Measurements from ENCODE around the gene LIN37. TPM values are rescaled to one million over a fixed set of nuclear protein-coding genes. Genes with fewer than 3 reads are reported as not detected.

Gene LIN37
- total and polyA plus RNA-seq, 2 donors (not counting 3 experiments of a cell fraction or from before 2014, with no cell fraction given): 11.3 to 21.4 TPM

DNA sequence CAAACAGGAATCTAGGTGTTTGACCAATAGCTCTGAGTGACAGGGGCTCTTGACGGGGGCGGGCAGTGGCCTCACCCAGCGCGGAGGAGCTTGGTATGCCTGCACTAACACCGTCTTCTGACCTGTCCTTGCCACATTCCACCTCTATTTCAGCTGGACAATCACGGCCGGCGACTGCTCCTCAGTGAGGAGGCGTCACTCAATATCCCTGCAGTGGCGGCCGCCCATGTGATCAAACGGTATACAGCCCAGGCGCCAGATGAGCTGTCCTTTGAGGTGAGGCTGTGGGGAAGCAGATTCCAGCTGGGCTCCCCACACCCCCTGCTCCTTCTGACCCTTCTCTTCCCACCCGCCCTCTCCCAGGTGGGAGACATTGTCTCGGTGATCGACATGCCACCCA is 31.7 kb downstream of the LIN37 start:
- Histone ChIP-seq H3K79me2 (ENCODE audit: control insufficient read depth, insufficient read depth, low read length) (no peaks in the 10 kb centered on the region), H3K4me3 (replicated peaks in 1 of 3; ENCODE audit: insufficient read depth in 1 of 3, low read depth in 1 of 3, low read length in 3 of 3) (no peak overlapping the region), H3K4me2 (ENCODE audit: insufficient read depth, low read length) (no peak overlapping the region), H2AFZ (ENCODE audit: low read depth, low read length) (no peak overlapping the region), H4K20me1 (replicated peaks; ENCODE audit: control insufficient read depth, extremely low read depth, insufficient read depth, low read length) (no peaks in the 10 kb centered on the region), H3K27me3 (ENCODE audit: control insufficient read depth in 2 of 2, insufficient read depth in 2 of 2, low read length in 2 of 2) (no peaks in the 10 kb centered on the region), H3K9ac (replicated peaks; ENCODE audit: extremely low read depth, insufficient read depth, low read length) (no peak overlapping the region), H3K4me1 (ENCODE audit: control insufficient read depth, extremely low read depth, insufficient read depth, low read length) (peaks cover 4% of the 10 kb centered on the region), H3K9me3 (replicated peaks; ENCODE audit: control insufficient read depth, insufficient read depth, low read length) (no peaks in the 10 kb centered on the region), H3K27ac (ENCODE audit: insufficient read depth, low read depth, low read length) (no peak overlapping the region), H3K36me3 (ENCODE audit: control insufficient read depth in 2 of 2, extremely low read depth in 1 of 2, insufficient read depth in 2 of 2, low read length in 2 of 2) (peaks cover 0 to 5% of the 10 kb centered on the region in 2 experiments), H3K9me1 (replicated peaks; ENCODE audit: control insufficient read depth, extremely low read depth, insufficient read depth, low read length) (no peaks in the 10 kb centered on the region)
- dilution Hi-C loops (cut with MboI; ENCODE audit: extremely low pct_ligation_motif_present, low sequenced_read_pairs): no loop called here
- FAIRE-seq (no peak), DNase-seq (ENCODE audit: low read depth, low spot score) (no peak)
- TF ChIP-seq JUN (IDR thresholded peaks at IDR 0.05; ENCODE audit: borderline replicate concordance, insufficient read depth, insufficient read length, low read depth) (no peak), EZH2 (IDR thresholded peaks at IDR 0.05; ENCODE audit: borderline replicate concordance, low read depth, low read length, severe bottlenecking) (no peak), GATA2 (IDR thresholded peaks at IDR 0.05; ENCODE audit: insufficient read depth, insufficient read length, low read depth, low read length) (no peak), POLR2A (IDR thresholded peaks at IDR 0.05; ENCODE audit: low read depth, low read length) (no peak), POLR2AphosphoS5 (IDR thresholded peaks at IDR 0.05; ENCODE audit: insufficient read depth, low read depth, low read length) (no peak), MYC (IDR thresholded peaks at IDR 0.05; ENCODE audit: low read depth, low read length) (no peak), FOS (IDR thresholded peaks at IDR 0.05; ENCODE audit: borderline replicate concordance, insufficient read depth, low read length) (no peak)
- TF ChIP-seq, protein P1, sequence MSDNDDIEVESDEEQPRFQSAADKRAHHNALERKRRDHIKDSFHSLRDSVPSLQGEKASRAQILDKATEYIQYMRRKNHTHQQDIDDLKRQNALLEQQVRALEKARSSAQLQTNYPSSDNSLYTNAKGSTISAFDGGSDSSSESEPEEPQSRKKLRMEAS (IDR thresholded peaks at IDR 0.05; ENCODE audit: insufficient read depth, insufficient read length): no peak
- TF ChIP-seq, protein P2, sequence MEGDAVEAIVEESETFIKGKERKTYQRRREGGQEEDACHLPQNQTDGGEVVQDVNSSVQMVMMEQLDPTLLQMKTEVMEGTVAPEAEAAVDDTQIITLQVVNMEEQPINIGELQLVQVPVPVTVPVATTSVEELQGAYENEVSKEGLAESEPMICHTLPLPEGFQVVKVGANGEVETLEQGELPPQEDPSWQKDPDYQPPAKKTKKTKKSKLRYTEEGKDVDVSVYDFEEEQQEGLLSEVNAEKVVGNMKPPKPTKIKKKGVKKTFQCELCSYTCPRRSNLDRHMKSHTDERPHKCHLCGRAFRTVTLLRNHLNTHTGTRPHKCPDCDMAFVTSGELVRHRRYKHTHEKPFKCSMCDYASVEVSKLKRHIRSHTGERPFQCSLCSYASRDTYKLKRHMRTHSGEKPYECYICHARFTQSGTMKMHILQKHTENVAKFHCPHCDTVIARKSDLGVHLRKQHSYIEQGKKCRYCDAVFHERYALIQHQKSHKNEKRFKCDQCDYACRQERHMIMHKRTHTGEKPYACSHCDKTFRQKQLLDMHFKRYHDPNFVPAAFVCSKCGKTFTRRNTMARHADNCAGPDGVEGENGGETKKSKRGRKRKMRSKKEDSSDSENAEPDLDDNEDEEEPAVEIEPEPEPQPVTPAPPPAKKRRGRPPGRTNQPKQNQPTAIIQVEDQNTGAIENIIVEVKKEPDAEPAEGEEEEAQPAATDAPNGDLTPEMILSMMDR (IDR thresholded peaks at IDR 0.05; ENCODE audit: extremely low read depth in 1 of 2, insufficient read depth in 1 of 2, low read depth in 1 of 2, low read length in 2 of 2): no peak
- BruUV-seq (replicated peaks): no TSS peak
- ChIA-PET POLR2A (no interaction called here), CTCF (no interaction called here)
- intact Hi-C loops (cut with micrococcal nuclease): no loop called here

Measured in endothelial cell of umbilical vein (primary cell).